GM12878 (cell line): ENCODE results near the gene KCNJ14. TPM values are rescaled to one million over a fixed set of nuclear protein-coding genes. Genes with fewer than 3 reads are reported as not detected.

Source experiments
- ATAC-seq: fragments of 200-7000 bp; cut with Tn5 transposase; 3 replicates; pipeline ENCODE4 v1.9.1; 2020; ENCODE audit warnings: mild to moderate bottlenecking, moderate library complexity
- BruUV-seq: library from RNA; stranded (reverse); fragments of 400-500 nt; replicated peaks from 2 replicates; lab custom pipeline; 2021; lab: Mats Ljungman, UMichigan
- CTCF ChIA-PET: fragments of 300-600 bp; sonication (Branson Sonifier 250); formaldehyde crosslinking; extraction: SDS; loops from one replicate; lab custom pipeline; 2021; ENCODE audit warnings: inconsistent platforms; lab: Yijun Ruan, JAX
- POLR2A ChIA-PET: fragments of 350-600 bp; formaldehyde crosslinking; extraction: SDS; loops from one replicate; lab custom pipeline; 2021; ENCODE audit warnings: inconsistent platforms; lab: Charles Lee
- RAD21 ChIA-PET: fragments of 300-600 bp; sonication (Branson Sonifier 250); formaldehyde crosslinking; loops from one replicate; lab custom pipeline; 2023; ENCODE audit warnings: antibody characterized with exemption; ENCODE audit not compliant: unreplicated experiment; lab: Charles Lee
- SMC1A ChIA-PET: fragments of 300-600 bp; sonication (Branson Sonifier 250); formaldehyde crosslinking; loops from one replicate; lab custom pipeline; 2023; ENCODE audit not compliant: unreplicated experiment, uncharacterized antibody; lab: Charles Lee
- DNase-seq: peaks from one replicate; pipeline ENCODE4 v3.0.0-alpha.2; 2011; ENCODE audit warnings: low read depth, low spot score
- FAIRE-seq: peaks from 3 replicates; lab custom pipeline; 2011; peaks lifted over from hg19 to GRCh38; lab: Jason Lieb, UNC
- H2AFZ ChIP-seq: 2 replicates; pipeline ENCODE4 v1.6.0; 2011; ENCODE audit warnings: low read depth, low read length, control low read depth; ENCODE audit not compliant: control insufficient read depth
- H3K27ac ChIP-seq: 2 replicates; pipeline ENCODE4 v1.5.1; 2011; ENCODE audit warnings: control low read depth; ENCODE audit not compliant: control insufficient read depth, insufficient read depth
- H3K27me3 ChIP-seq, 2 experiments: replicated peaks in 1 of 2; 2 replicates each; pipeline versions ENCODE4 v1.6.0 to v1.6.1; 2011; ENCODE audit warnings: low read length in 1 of 2; ENCODE audit not compliant: control insufficient read depth in 2 of 2, insufficient read depth in 2 of 2
- H3K36me3 ChIP-seq, 2 experiments: 2 replicates each; pipeline ENCODE4 v1.5.1; 2011; ENCODE audit warnings: low read length in 1 of 2; ENCODE audit not compliant: control insufficient read depth in 2 of 2, insufficient read depth in 2 of 2
- H3K4me1 ChIP-seq: 2 replicates; pipeline ENCODE4 v1.6.1; 2011; ENCODE audit warnings: mild to moderate bottlenecking, low read length, moderate library complexity, mixed read lengths; ENCODE audit not compliant: control insufficient read depth, insufficient read depth
- H3K4me2 ChIP-seq: 2 replicates; pipeline ENCODE4 v1.6.0; 2011; ENCODE audit warnings: control low read depth; ENCODE audit not compliant: control insufficient read depth, insufficient read depth
- H3K4me3 ChIP-seq: fragments of 200-600 bp; sonication (generic); 2 replicates; pipeline ENCODE4 v1.5.1; 2016
- H3K79me2 ChIP-seq: 2 replicates; pipeline ENCODE4 v1.6.0; 2011; ENCODE audit warnings: low read length; ENCODE audit not compliant: control insufficient read depth, insufficient read depth
- H3K9ac ChIP-seq: 2 replicates; pipeline ENCODE4 v1.8.0; 2011; ENCODE audit warnings: low read length, control low read depth, mixed read lengths; ENCODE audit not compliant: control insufficient read depth, insufficient read depth
- H3K9me3 ChIP-seq: replicated peaks from 3 replicates; pipeline ENCODE4 v1.5.1; 2011; ENCODE audit warnings: mild to moderate bottlenecking, low read length; ENCODE audit not compliant: control insufficient read depth, insufficient read depth
- H4K20me1 ChIP-seq: 2 replicates; pipeline ENCODE4 v1.6.0; 2011; ENCODE audit not compliant: control insufficient read depth, insufficient read depth
- NR2C2 ChIP-seq: IDR thresholded peaks from 2 replicates; pipeline ENCODE4 v1.6.1; 2011; ENCODE audit warnings: borderline replicate concordance, low read depth; ENCODE audit not compliant: control insufficient read depth, insufficient read length
- PKNOX1 ChIP-seq: fragments of 450-650 bp; IDR thresholded peaks from 2 replicates; pipeline ENCODE4 v1.6.1; 2016; ENCODE audit warnings: mild to moderate bottlenecking
- SMARCA5 ChIP-seq: fragments of 450-650 bp; IDR thresholded peaks from 2 replicates; pipeline ENCODE4 v1.6.1; 2017; ENCODE audit warnings: mild to moderate bottlenecking
- WGBS: methylation state at CpG from one replicate; pipeline ENCODE4 v1.1.6; 2016; ENCODE audit warnings: low lambda C conversion rate; ENCODE audit not compliant: insufficient replicate concordance, insufficient coverage; ENCODE audit errors: missing lambda C conversion rate; 5-methylcytosine and 5-hydroxymethylcytosine counted together
- in situ Hi-C: fragments of 300-500 bp; cut with MboI; formaldehyde crosslinking; loops from 9 replicates; pipeline ENCODE4 v1.14.3; 2018; ENCODE audit warnings: mixed read lengths
- intact Hi-C: fragments of 100-400 bp; cut with micrococcal nuclease; formaldehyde crosslinking; loops from one replicate; pipeline ENCODE4 v1.14.2; 2022; ENCODE audit not compliant: unreplicated experiment
- polyA plus RNA-seq, 11 experiments: library from polyadenylated mRNA; depleted of rRNA in 4 of 11; unstranded in 6 of 11; stranded (reverse) in 5 of 11; fragments of >200 nt; fragmentation: Nextera tagmentation in 4 of 11; fragmentation: Illumina TruSeq in 1 of 11; extraction: Ambion mirVana in 4 of 11; extraction: Trizol in 1 of 11; gene quantifications; 1 replicate in 1 of 11; 2 replicates in 10 of 11; pipeline versions ENCODE4 v1.2.1 to v1.2.3, GENCODE V29; 2011 to 2016; ENCODE audit warnings: inconsistent platforms in 2 of 11, missing spikeins in 2 of 11, low read depth in 1 of 11
- total RNA-seq, 4 experiments: library from RNA; depleted of rRNA in 3 of 4; stranded (reverse); fragments of >200 nt in 3 of 4; fragmentation: Illumina TruSeq in 1 of 4; extraction: Trizol in 1 of 4; gene quantifications; 2 replicates each; pipeline versions ENCODE4 v1.2.1 to v1.2.3, GENCODE V29; 2013 to 2021

The KCNJ14 gene
- total and polyA plus RNA-seq, 10 of the 15 experiments (the other 5 are each of a cell fraction or from before 2014, with no cell fraction given), result 0.24 to 1.4 (median 0.42) TPM

- no peaks in the 10 kb centered on the region; the same call in 1 of the 2 replicates for H4K20me1 ChIP-seq
- no peak overlapping the region for H3K27ac ChIP-seq
- ATAC-seq, result no peak
- ChIA-PET SMC1A (interaction anchor here (1.5 kb wide), 1 partner anchor 73 kb away, joined by 3 read pairs; no protein-coding TSS in a partner anchor), RAD21 (interaction anchor here (1.3 kb wide), 1 partner anchor 72 kb away, joined by 6 read pairs; no protein-coding TSS in a partner anchor), CTCF (interaction anchor here (0.6 to 2.6 kb wide), 3 partner anchors 71 to 121 kb away, joined by 3 to 13 read pairs (median 9); partner anchors contain the start of gene KDELR1), POLR2A (no interaction called here)
- intact Hi-C loops (no loop called here), in situ Hi-C loops (no loop called here)
- H3K4me3 ChIP-seq, result peak overlapping the region; percentile 93
- WGBS, result 19% methylated on average over 19 of the region's 19 CpGs
- no TSS peak for BruUV-seq
- H3K36me3 ChIP-seq, result no peaks in the 10 kb centered on the region
- no peaks in the 10 kb centered on the region for H3K79me2 ChIP-seq
- no peaks in the 10 kb centered on the region for H3K9me3 ChIP-seq
- TF ChIP-seq PKNOX1 (no peak), SMARCA5 (no peak), NR2C2 (peak; percentile 39)
- FAIRE-seq, result no peak
- peak overlapping the region; percentile 99 for H3K4me2 ChIP-seq
- peaks cover 2 to 4% of the 10 kb centered on the region in 2 experiments; a peak in 3 of 4 replicates for H3K27me3 ChIP-seq
- peak overlapping the region; percentile 95 for H2AFZ ChIP-seq
- no peak for DNase-seq
- H3K9ac ChIP-seq, result no peak overlapping the region; the same call in 1 of the 2 replicates
- peaks cover 18% of the 10 kb centered on the region for H3K4me1 ChIP-seq
Observed at GRCh38 chr19:48512504-48513288, 57.3 kb downstream of the KCNJ14 start.
